CD4-positive, alpha-beta T cell (primary cell): Measurements from ENCODE around the gene GBA3. TPM values are rescaled to one million over a fixed set of nuclear protein-coding genes. Genes with fewer than 3 reads are reported as not detected.

Source experiments
- ATAC-seq: fragments of 200-7000 bp; cut with Tn5 transposase; one replicate; pipeline ENCODE4 v1.10.0; 2022; ENCODE audit warnings: mild to moderate bottlenecking; ENCODE audit not compliant: poor library complexity
- CTCF ChIA-PET: fragments of 350-600 bp; sonication (Branson Sonifier 250); formaldehyde crosslinking; loops from one replicate; lab custom pipeline; 2021; ENCODE audit warnings: antibody characterized with exemption, inconsistent platforms; lab: Charles Lee
- POLR2A ChIA-PET: fragments of 350-600 bp; sonication (Branson Sonifier 250); formaldehyde crosslinking; loops from one replicate; lab custom pipeline; 2021; ENCODE audit warnings: antibody characterized with exemption, inconsistent platforms; lab: Charles Lee
- DNase-seq, 14 experiments: peaks; one replicate each; pipeline ENCODE4 v3.0.0-alpha.2; 2013 to 2020; ENCODE audit warnings: mixed read lengths in 2 of 14
- H3K27ac ChIP-seq, 2 donors: one replicate each; pipeline versions ENCODE4 v1.5.1 to v1.7.0; 2013; ENCODE audit warnings: low read length in 2 of 2, low read depth in 1 of 2, mild to moderate bottlenecking in 1 of 2
- H3K27me3 ChIP-seq, 2 experiments: 1 replicate in 1 of 2; 2 replicates in 1 of 2; pipeline versions ENCODE4 v1.6.1 to v1.7.0; 2013; ENCODE audit warnings: low read length in 2 of 2, control low read depth in 1 of 2, mild to moderate bottlenecking in 1 of 2, moderate library complexity in 1 of 2; ENCODE audit not compliant: insufficient read depth in 2 of 2, control insufficient read depth in 1 of 2
- H3K36me3 ChIP-seq: one replicate; pipeline ENCODE4 v1.6.1; 2013; ENCODE audit warnings: low read length, control low read depth; ENCODE audit not compliant: insufficient read depth
- H3K4me1 ChIP-seq: one replicate; pipeline ENCODE4 v1.6.1; 2013; ENCODE audit warnings: low read length, control low read depth; ENCODE audit not compliant: insufficient read depth
- H3K4me3 ChIP-seq: one replicate; pipeline ENCODE4 v1.5.1; 2013; ENCODE audit warnings: mild to moderate bottlenecking, low read length, moderate library complexity
- H3K9me3 ChIP-seq, 2 experiments: 1 replicate in 1 of 2; 2 replicates in 1 of 2; pipeline versions ENCODE4 v1.6.1 to v1.7.0; 2013; ENCODE audit warnings: low read length in 2 of 2, mild to moderate bottlenecking in 2 of 2, control low read depth in 1 of 2, moderate library complexity in 1 of 2; ENCODE audit not compliant: control insufficient read depth in 1 of 2, insufficient read depth in 1 of 2
- H3K27ac Mint-ChIP-seq: one replicate; pipeline ENCODE4 v1.8.0; 2020; ENCODE audit warnings: mixed read lengths
- H3K27me3 Mint-ChIP-seq: one replicate; pipeline ENCODE4 v1.8.0; 2021; ENCODE audit warnings: mixed read lengths
- H3K36me3 Mint-ChIP-seq: one replicate; pipeline ENCODE4 v1.8.0; 2021; ENCODE audit warnings: low read depth, mixed read lengths
- H3K4me1 Mint-ChIP-seq: one replicate; pipeline ENCODE4 v1.8.0; 2021; ENCODE audit warnings: low read depth, mixed read lengths
- H3K4me3 Mint-ChIP-seq: one replicate; pipeline ENCODE4 v1.8.0; 2020; ENCODE audit warnings: mild to moderate bottlenecking, mixed read lengths
- H3K9me3 Mint-ChIP-seq: one replicate; pipeline ENCODE4 v1.8.0; 2020; ENCODE audit warnings: mixed read lengths
- intact Hi-C, 2 experiments: fragments of 100-400 bp; cut with DNase I in 1 of 2; cut with micrococcal nuclease in 1 of 2; formaldehyde crosslinking; loops; one replicate each; pipeline versions ENCODE4 v1.15.1 to v1.9.0; 2023 to 2025; cut with DNase I, micrococcal nuclease
- total RNA-seq, 174 experiments: library from RNA in 2 of 174; stranded (reverse) in 2 of 174; gene quantifications; one replicate each; pipeline ENCODE4 v1.2.3 and lab custom pipeline; 2021 to 2026
- TF ChIP-seq, protein P1 (sequence below): fragments of 200-600 bp; IDR thresholded peaks from one replicate; pipeline ENCODE4 v1.8.0; 2022; ENCODE audit warnings: antibody characterized with exemption, mild to moderate bottlenecking

GBA3 gene
- total RNA-seq, 2 experiments from 2014 or later = not detected

DNA sequence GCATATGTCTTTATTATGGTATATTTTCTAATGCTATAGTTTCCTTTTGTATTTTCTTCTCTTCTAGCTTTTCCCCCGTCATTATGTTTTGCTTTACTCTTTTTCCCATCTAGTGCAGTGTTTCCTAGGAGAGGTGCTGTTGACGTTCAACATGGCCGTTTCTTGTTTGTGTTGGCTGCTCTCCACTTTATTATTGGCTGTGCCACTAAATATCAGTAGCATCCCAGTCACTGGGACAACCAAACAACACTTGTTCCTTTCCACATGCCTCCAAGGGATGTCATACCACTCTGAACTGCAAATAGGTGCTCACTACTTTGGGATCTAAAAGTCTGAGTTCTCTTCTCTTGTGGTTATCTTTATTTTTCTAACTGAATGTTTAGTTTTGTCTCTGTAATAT lies 26.5 kb downstream of the GBA3 start:
- ATAC-seq = no peak
- Mint-ChIP-seq H3K27me3 (no peaks in the 10 kb centered on the region), H3K4me1 (no peaks in the 10 kb centered on the region), H3K9me3 (no peaks in the 10 kb centered on the region), H3K4me3 (no peak overlapping the region), H3K36me3 (no peaks in the 10 kb centered on the region), H3K27ac (no peak overlapping the region)
- Histone ChIP-seq H3K9me3 (peaks cover 0 to 4% of the 10 kb centered on the region in 2 experiments), H3K4me1 (no peaks in the 10 kb centered on the region), H3K36me3 (no peaks in the 10 kb centered on the region), H3K27ac (no peak overlapping the region), H3K4me3 (no peak overlapping the region), H3K27me3 (no peaks in the 10 kb centered on the region)
- TF ChIP-seq, protein P1, sequence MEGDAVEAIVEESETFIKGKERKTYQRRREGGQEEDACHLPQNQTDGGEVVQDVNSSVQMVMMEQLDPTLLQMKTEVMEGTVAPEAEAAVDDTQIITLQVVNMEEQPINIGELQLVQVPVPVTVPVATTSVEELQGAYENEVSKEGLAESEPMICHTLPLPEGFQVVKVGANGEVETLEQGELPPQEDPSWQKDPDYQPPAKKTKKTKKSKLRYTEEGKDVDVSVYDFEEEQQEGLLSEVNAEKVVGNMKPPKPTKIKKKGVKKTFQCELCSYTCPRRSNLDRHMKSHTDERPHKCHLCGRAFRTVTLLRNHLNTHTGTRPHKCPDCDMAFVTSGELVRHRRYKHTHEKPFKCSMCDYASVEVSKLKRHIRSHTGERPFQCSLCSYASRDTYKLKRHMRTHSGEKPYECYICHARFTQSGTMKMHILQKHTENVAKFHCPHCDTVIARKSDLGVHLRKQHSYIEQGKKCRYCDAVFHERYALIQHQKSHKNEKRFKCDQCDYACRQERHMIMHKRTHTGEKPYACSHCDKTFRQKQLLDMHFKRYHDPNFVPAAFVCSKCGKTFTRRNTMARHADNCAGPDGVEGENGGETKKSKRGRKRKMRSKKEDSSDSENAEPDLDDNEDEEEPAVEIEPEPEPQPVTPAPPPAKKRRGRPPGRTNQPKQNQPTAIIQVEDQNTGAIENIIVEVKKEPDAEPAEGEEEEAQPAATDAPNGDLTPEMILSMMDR = no peak
- intact Hi-C loops = no loop called here
- POLR2A ChIA-PET = no interaction called here
- CTCF ChIA-PET = no interaction called here
- DNase-seq = no peak

DNA sequence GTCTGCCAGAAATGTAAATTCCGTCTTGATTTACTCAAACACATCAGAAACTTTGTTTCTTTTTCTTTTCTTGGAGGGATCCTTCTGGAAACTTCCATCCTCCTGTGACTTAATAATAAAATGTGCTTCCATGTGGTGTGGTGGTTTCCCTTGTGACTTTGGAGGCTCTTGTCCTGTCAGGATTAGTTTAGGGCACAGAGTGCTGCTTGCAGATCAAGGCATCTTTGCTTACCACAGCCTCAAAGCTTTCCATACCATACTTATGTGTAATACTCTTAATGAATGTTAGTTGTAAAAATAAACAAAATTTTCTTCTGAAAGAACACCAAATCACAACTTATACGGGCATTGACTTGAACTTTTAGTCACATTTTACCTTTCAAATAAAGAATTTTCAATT lies 27.4 kb downstream of the GBA3 start:
- H3K4me1 ChIP-seq = no peaks in the 10 kb centered on the region
- CTCF ChIA-PET = no interaction called here
- intact Hi-C loops = no loop called here
- H3K4me3 Mint-ChIP-seq = no peak overlapping the region
- no peaks in the 10 kb centered on the region for H3K27me3 Mint-ChIP-seq
- no peak for DNase-seq
- peaks cover 0 to 4% of the 10 kb centered on the region in 2 experiments for H3K9me3 ChIP-seq
- H3K4me3 ChIP-seq = no peak overlapping the region
- no peaks in the 10 kb centered on the region for H3K27me3 ChIP-seq
- TF ChIP-seq, protein P1 = no peak
- no peaks in the 10 kb centered on the region for H3K36me3 ChIP-seq
- H3K27ac Mint-ChIP-seq = no peak overlapping the region
- no peak for ATAC-seq
- H3K9me3 Mint-ChIP-seq = no peaks in the 10 kb centered on the region
- H3K36me3 Mint-ChIP-seq = no peaks in the 10 kb centered on the region
- no peak overlapping the region for H3K27ac ChIP-seq
- POLR2A ChIA-PET = no interaction called here
- no peaks in the 10 kb centered on the region for H3K4me1 Mint-ChIP-seq

DNA sequence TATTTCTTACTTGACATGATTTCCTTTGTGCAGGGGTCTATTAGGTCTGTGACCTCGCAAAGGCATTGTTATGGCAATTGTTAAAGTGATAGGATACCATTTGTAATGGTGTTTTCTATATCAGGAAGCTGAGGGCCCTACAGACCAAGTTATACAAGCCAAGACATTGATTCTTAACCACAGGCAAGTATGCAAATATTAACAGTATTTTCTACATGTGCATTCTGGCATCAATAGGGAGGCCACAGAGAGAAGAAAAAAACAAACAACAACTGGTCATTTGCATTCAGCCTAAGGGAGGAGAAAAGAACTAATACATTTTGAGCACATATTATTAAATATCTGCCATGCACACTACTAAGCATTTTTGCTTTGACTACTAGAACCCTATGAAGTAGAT lies 28.5 kb downstream of the GBA3 start:
- Histone ChIP-seq H3K4me3 (no peak overlapping the region), H3K27ac (no peak overlapping the region), H3K9me3 (peaks cover 0 to 4% of the 10 kb centered on the region in 2 experiments), H3K36me3 (no peaks in the 10 kb centered on the region), H3K27me3 (no peaks in the 10 kb centered on the region), H3K4me1 (no peaks in the 10 kb centered on the region)
- Mint-ChIP-seq H3K4me1 (no peaks in the 10 kb centered on the region), H3K27ac (no peak overlapping the region), H3K36me3 (no peaks in the 10 kb centered on the region), H3K27me3 (no peaks in the 10 kb centered on the region), H3K4me3 (no peak overlapping the region), H3K9me3 (no peaks in the 10 kb centered on the region)
- DNase-seq (no peak), ATAC-seq (no peak)
- ChIA-PET CTCF (no interaction called here), POLR2A (no interaction called here)
- intact Hi-C loops = no loop called here
- TF ChIP-seq, protein P1 = no peak
